ENCODE measurements around the gene TENT5C.

Gene TENT5C

DNA sequence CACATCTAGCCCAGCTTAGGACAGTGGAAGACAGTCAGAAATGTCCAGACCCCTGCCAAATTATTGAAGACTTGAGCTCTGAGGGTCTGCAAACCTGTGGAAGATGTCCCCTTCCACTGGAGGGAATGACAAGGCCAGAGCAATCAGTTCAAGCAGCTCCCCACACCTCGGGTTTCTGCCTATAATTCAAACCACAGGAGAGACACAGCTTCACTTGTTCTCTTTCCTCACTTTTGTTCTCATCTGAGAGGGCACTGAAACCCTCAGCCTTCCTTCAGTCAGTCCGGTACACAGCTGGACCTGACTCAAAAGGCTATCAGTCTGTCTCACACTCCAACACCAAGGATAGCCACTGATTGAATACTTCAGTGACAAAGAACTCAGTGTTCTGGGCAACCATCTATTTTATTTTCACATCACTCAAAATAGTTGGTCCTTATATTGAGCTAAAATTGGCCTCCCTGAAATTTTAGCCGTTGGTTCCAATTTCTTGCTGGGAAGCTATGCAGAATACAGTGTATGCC lies 70.1 kb downstream of the TENT5C start:
- H3K27ac ChIP-seq (ENCODE audit: low read depth, low read length, poor library complexity, severe bottlenecking): no peak overlapping the region
- no peaks in the 10 kb centered on the region for H3F3A ChIP-seq (ENCODE audit: insufficient read depth, low read length)
- TF ChIP-seq EZH2 (IDR thresholded peaks at IDR 0.05; ENCODE audit: borderline replicate concordance, low read length) (no peak), CTCF (IDR thresholded peaks at IDR 0.05; ENCODE audit: low read length) (no peak)
- no peak overlapping the region for H3K9ac ChIP-seq (ENCODE audit: low read length)
- no peaks in the 10 kb centered on the region for H3K9me2 ChIP-seq (ENCODE audit: low read depth, low read length)
- no peak overlapping the region for H3K4me3 ChIP-seq (ENCODE audit: low read depth, low read length, poor library complexity, severe bottlenecking)
- no peaks in the 10 kb centered on the region for H3K9me3 ChIP-seq (ENCODE audit: low read length)
- no peak overlapping the region for H2AFZ ChIP-seq (ENCODE audit: low read length)
- H3K4me2 ChIP-seq (ENCODE audit: low read length): no peak overlapping the region
- H4K20me1 ChIP-seq (ENCODE audit: insufficient read depth, low read length): no peaks in the 10 kb centered on the region
- H3K27me3 ChIP-seq (ENCODE audit: insufficient read depth, low read length): no peaks in the 10 kb centered on the region
- no peaks in the 10 kb centered on the region for H3K79me2 ChIP-seq (ENCODE audit: insufficient read depth, low read length)
- H3K4me1 ChIP-seq (ENCODE audit: insufficient read depth, low read length, severe bottlenecking): peaks cover 16% of the 10 kb centered on the region
- H3K36me3 ChIP-seq (ENCODE audit: insufficient read depth, low read length): no peaks in the 10 kb centered on the region

DNA sequence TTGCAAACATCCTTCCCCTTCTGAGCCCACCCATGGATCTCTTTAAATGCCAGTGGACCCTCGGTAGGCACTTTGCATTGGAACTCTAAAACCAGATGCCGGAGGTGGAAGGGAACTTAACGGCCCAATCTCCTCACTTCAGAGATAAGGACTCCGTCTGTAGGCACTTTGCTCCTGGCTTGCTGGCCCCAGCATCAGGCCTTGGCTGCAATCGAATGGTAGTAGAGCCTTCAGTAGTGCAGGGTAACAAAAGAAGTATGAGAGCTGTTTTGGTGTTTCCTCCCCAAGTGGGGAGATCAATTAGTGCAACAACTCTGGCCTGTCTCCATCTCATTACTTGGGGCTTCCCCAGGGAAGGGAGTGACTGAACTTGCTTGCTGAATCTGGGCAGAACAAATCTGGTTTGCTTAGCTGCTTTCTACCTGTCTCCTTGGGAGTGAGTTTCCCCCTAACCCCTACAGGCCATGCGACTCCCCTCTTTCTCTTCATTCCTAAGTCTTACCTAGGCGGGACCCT lies 70.8 kb downstream of the TENT5C start:
- Histone ChIP-seq H3K4me2 (ENCODE audit: low read length) (no peak overlapping the region), H3K4me1 (ENCODE audit: insufficient read depth, low read length, severe bottlenecking) (peaks cover 9% of the 10 kb centered on the region)
- TF ChIP-seq CTCF (IDR thresholded peaks at IDR 0.05; ENCODE audit: low read length) (no peak), EZH2 (IDR thresholded peaks at IDR 0.05; ENCODE audit: borderline replicate concordance, low read length) (no peak)

More for the DNA sequence above, 70.8 kb downstream of the TENT5C start:
- no peaks in the 10 kb centered on the region for H3K36me3 ChIP-seq (ENCODE audit: insufficient read depth, low read length)
- H3F3A ChIP-seq (ENCODE audit: insufficient read depth, low read length): no peaks in the 10 kb centered on the region
- no peaks in the 10 kb centered on the region for H4K20me1 ChIP-seq (ENCODE audit: insufficient read depth, low read length)
- H3K9ac ChIP-seq (ENCODE audit: low read length): no peak overlapping the region
- H3K79me2 ChIP-seq (ENCODE audit: insufficient read depth, low read length): no peaks in the 10 kb centered on the region
- H3K9me2 ChIP-seq (ENCODE audit: low read depth, low read length): no peaks in the 10 kb centered on the region
- H3K27me3 ChIP-seq (ENCODE audit: insufficient read depth, low read length): no peaks in the 10 kb centered on the region
- no peak overlapping the region for H2AFZ ChIP-seq (ENCODE audit: low read length)
- H3K27ac ChIP-seq (ENCODE audit: low read depth, low read length, poor library complexity, severe bottlenecking): no peak overlapping the region
- no peak overlapping the region for H3K4me3 ChIP-seq (ENCODE audit: low read depth, low read length, poor library complexity, severe bottlenecking)
- no peaks in the 10 kb centered on the region for H3K9me3 ChIP-seq (ENCODE audit: low read length)

All from OCI-LY1 (cell line).